GM23248 (cell line): Measurements from ENCODE around the gene TMEM44. TPM values are rescaled to one million over a fixed set of nuclear protein-coding genes. Genes with fewer than 3 reads are reported as not detected.
A peak's percentile ranks its signal among the peaks of the same experiment; 100 is the strongest.

Experiments
- DNase-seq: peaks from one replicate; pipeline ENCODE4 v3.0.0-alpha.2; 2015
- H2AFZ ChIP-seq: fragments of 200-600 bp; sonication (generic); 2 replicates; pipeline ENCODE4 v1.6.1; 2016; ENCODE audit warnings: antibody characterized with exemption
- H3F3A ChIP-seq: fragments of 200-600 bp; sonication (generic); 2 replicates; pipeline ENCODE4 v1.6.1; 2016; ENCODE audit warnings: mild to moderate bottlenecking, antibody characterized with exemption, mixed run types; ENCODE audit not compliant: insufficient read depth
- H3K27ac ChIP-seq: fragments of 200-600 bp; sonication (generic); 2 replicates; pipeline ENCODE4 v1.5.1; 2016; ENCODE audit warnings: mild to moderate bottlenecking
- H3K27me3 ChIP-seq: fragments of 200-600 bp; sonication (generic); replicated peaks from 2 replicates; pipeline ENCODE4 v1.6.1; 2016; ENCODE audit warnings: mild to moderate bottlenecking; ENCODE audit not compliant: insufficient read depth
- H3K36me3 ChIP-seq: fragments of 200-600 bp; sonication (generic); 2 replicates; pipeline ENCODE4 v1.6.1; 2016; ENCODE audit warnings: low read depth, mild to moderate bottlenecking
- H3K4me1 ChIP-seq: fragments of 200-600 bp; sonication (generic); 2 replicates; pipeline ENCODE4 v1.6.1; 2016; ENCODE audit warnings: mild to moderate bottlenecking; ENCODE audit not compliant: insufficient read depth
- H3K4me2 ChIP-seq: fragments of 200-600 bp; sonication (generic); one replicate; pipeline ENCODE4 v1.6.1; 2016; ENCODE audit warnings: mild to moderate bottlenecking; ENCODE audit not compliant: unreplicated experiment
- H3K4me3 ChIP-seq: fragments of 200-600 bp; sonication (generic); 2 replicates; pipeline ENCODE4 v1.5.1; 2016; ENCODE audit warnings: mild to moderate bottlenecking
- H3K79me2 ChIP-seq: fragments of 200-600 bp; sonication (generic); 2 replicates; pipeline ENCODE4 v1.6.1; 2016; ENCODE audit warnings: mild to moderate bottlenecking; ENCODE audit not compliant: insufficient read depth
- H3K9ac ChIP-seq: fragments of 200-600 bp; sonication (generic); 2 replicates; pipeline ENCODE4 v1.6.1; 2016; ENCODE audit warnings: mild to moderate bottlenecking
- H3K9me2 ChIP-seq: fragments of 200-600 bp; sonication (generic); 2 replicates; pipeline ENCODE4 v1.6.1; 2016; ENCODE audit warnings: mixed run types, mild to moderate bottlenecking, moderate library complexity; ENCODE audit not compliant: insufficient read depth
- H3K9me3 ChIP-seq: fragments of 200-600 bp; sonication (generic); one replicate; pipeline ENCODE4 v1.6.1; 2017; ENCODE audit warnings: low read depth
- H4K20me1 ChIP-seq: fragments of 200-600 bp; sonication (generic); 2 replicates; pipeline ENCODE4 v1.6.0; 2016; ENCODE audit not compliant: insufficient read depth
- EZH2 ChIP-seq: fragments of 200-600 bp; sonication (generic); IDR thresholded peaks from 2 replicates; pipeline ENCODE4 v1.6.1; 2018; ENCODE audit warnings: antibody characterized with exemption, mild to moderate bottlenecking; ENCODE audit not compliant: insufficient read depth, poor library complexity, severe bottlenecking
- EZH2phosphoT487 ChIP-seq: fragments of 200-600 bp; sonication (generic); IDR thresholded peaks from 2 replicates; pipeline ENCODE4 v1.6.1; 2018; ENCODE audit warnings: antibody characterized with exemption, moderate library complexity, mild to moderate bottlenecking, low read depth; ENCODE audit not compliant: insufficient read depth
- WGBS, 2 experiments: methylation state at CpG; one replicate each; pipeline ENCODE4 v1.1.6; 2015 to 2017; ENCODE audit warnings: low lambda C conversion rate in 2 of 2, low coverage in 1 of 2; ENCODE audit errors: missing lambda C conversion rate in 2 of 2; 5-methylcytosine and 5-hydroxymethylcytosine counted together
- in situ Hi-C: fragments of 300-500 bp; cut with MboI; formaldehyde crosslinking; loops from 2 replicates; pipeline ENCODE4 v1.15.0; 2020
- polyA plus RNA-seq: library from polyadenylated mRNA; unstranded; fragments of >200 nt; fragmentation: Nextera tagmentation; extraction: Ambion mirVana; gene quantifications from 2 replicates; pipeline ENCODE4 v1.2.1, GENCODE V29; 2016
- total RNA-seq: library from RNA; depleted of rRNA; stranded (reverse); fragments of >200 nt; shearing (Covaris generic); gene quantifications from 2 replicates; pipeline ENCODE4 v1.2.3, GENCODE V29; 2014

The TMEM44 gene
- total and polyA plus RNA-seq, 2 experiments from 2014 or later = 13.1 to 14.6 TPM

DNA sequence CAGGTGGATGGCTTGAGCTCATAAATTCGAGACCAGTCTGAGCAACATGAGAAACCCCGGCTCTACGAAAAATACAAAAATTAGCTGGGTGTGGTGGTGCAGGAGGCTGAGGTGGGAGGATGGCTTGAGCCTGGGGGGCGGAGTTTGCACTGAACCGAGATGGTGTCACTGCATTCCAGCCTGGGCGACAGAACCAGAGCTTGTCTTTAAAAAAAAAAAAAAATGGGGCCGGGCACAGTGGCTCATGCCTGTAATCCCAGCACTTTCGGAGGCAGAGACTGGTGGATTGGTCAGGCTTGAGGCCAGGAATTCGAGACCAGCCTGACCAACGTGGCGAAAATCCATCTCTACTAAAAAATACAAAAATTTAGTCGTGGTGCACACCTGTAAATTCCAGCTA lies 64.0 kb downstream of the TMEM44 start:
- Histone ChIP-seq H3K79me2 (no peaks in the 10 kb centered on the region), H3K27me3 (no peaks in the 10 kb centered on the region), H2AFZ (no peak overlapping the region), H3K27ac (no peak overlapping the region), H3K4me3 (no peak overlapping the region), H4K20me1 (no peaks in the 10 kb centered on the region), H3K4me2 (no peak overlapping the region), H3K4me1 (peaks cover 40% of the 10 kb centered on the region), H3F3A (peaks cover 39% of the 10 kb centered on the region), H3K9ac (no peak overlapping the region), H3K36me3 (no peaks in the 10 kb centered on the region), H3K9me3 (no peaks in the 10 kb centered on the region), H3K9me2 (no peaks in the 10 kb centered on the region)
- 86 to 98% methylated on average over 9 to 11 of the region's 12 CpGs for WGBS, 2 experiments
- in situ Hi-C loops = no loop called here
- DNase-seq = no peak
- no peak for TF ChIP-seq EZH2phosphoT487
- no peak for TF ChIP-seq EZH2

DNA sequence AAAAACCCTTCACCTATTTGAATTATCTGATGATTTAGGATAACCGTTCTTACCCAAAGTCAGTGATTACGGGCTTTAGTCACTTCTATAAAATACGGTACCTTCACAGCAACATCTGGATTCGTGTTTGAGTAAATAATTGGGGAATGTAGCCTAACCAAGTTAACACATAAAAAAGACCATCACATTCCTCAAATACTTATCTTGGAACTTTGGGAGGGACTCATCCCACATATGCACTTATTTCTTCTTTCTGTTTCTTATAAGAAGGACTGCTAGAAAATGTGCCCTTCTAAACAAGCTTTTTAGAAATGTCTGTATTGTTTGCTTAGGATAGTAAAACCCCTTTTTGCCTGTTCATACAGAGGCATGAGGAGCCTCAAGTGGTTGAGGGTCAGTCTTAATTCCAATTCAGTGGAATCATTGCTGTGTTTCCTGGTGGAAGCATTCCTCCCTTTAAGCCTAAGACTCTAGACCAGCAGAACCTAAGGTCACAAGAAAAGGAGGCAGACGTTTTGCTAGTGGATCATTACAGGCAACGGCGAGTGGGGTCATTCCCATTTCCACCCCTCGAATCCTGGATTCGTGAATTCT lies 67.5 kb downstream of the TMEM44 start:
- peak overlapping the region; percentile 13; the same call in 1 of the 2 replicates for H2AFZ ChIP-seq
- H3K9me2 ChIP-seq = no peaks in the 10 kb centered on the region
- peak overlapping the region; percentile 68 for H3K4me2 ChIP-seq
- H3K27me3 ChIP-seq = no peaks in the 10 kb centered on the region
- no peaks in the 10 kb centered on the region for H4K20me1 ChIP-seq
- H3K4me1 ChIP-seq = peaks cover 31% of the 10 kb centered on the region
- peak overlapping the region; percentile 45 for H3K4me3 ChIP-seq
- DNase-seq = peak; percentile 73
- H3K79me2 ChIP-seq = no peaks in the 10 kb centered on the region
- peak overlapping the region; percentile 67 for H3K27ac ChIP-seq
- peak overlapping the region; percentile 43 for H3K9ac ChIP-seq
- H3F3A ChIP-seq = peaks cover 31% of the 10 kb centered on the region
- in situ Hi-C loops = no loop called here
- no peaks in the 10 kb centered on the region for H3K9me3 ChIP-seq
- H3K36me3 ChIP-seq = no peaks in the 10 kb centered on the region
- 51 to 52% methylated on average over 9 of the region's 9 CpGs for WGBS, 2 experiments
- TF ChIP-seq EZH2phosphoT487 (no peak), EZH2 (no peak)

DNA sequence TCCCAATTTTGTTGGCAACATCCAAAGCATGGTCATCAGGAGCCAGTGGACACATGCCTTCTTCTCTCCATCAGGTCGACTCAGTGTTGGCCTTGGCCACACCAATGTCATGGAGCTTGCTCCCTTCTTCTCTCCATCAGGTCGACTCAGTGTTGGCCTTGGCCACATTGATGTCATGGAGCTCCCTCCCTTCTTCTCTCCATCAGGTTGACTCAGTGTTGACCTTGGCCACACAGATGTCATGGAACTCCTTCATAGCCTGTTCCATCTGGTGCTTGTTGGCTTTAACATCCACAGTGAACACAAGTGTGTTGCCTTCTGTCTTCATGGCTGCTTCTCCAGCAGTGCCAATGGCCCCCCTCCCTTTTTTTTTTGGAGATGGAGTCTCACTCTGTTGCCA lies 70.2 kb downstream of the TMEM44 start:
- H3K36me3 ChIP-seq = no peaks in the 10 kb centered on the region
- no peaks in the 10 kb centered on the region for H3K9me3 ChIP-seq
- in situ Hi-C loops = no loop called here
- H3K4me1 ChIP-seq = peaks cover 34% of the 10 kb centered on the region
- H4K20me1 ChIP-seq = no peaks in the 10 kb centered on the region
- no peak for TF ChIP-seq EZH2
- no peak overlapping the region for H2AFZ ChIP-seq
- no peak overlapping the region for H3K4me3 ChIP-seq
- no peaks in the 10 kb centered on the region for H3K27me3 ChIP-seq
- no peak overlapping the region for H3K27ac ChIP-seq
- DNase-seq = no peak
- no peak overlapping the region for H3K9ac ChIP-seq
- peaks cover 36% of the 10 kb centered on the region for H3F3A ChIP-seq
- H3K4me2 ChIP-seq = no peak overlapping the region
- H3K9me2 ChIP-seq = no peaks in the 10 kb centered on the region
- no peaks in the 10 kb centered on the region for H3K79me2 ChIP-seq
- WGBS, 2 experiments = 91 to 93% methylated on average over 2 of the region's 2 CpGs

DNA sequence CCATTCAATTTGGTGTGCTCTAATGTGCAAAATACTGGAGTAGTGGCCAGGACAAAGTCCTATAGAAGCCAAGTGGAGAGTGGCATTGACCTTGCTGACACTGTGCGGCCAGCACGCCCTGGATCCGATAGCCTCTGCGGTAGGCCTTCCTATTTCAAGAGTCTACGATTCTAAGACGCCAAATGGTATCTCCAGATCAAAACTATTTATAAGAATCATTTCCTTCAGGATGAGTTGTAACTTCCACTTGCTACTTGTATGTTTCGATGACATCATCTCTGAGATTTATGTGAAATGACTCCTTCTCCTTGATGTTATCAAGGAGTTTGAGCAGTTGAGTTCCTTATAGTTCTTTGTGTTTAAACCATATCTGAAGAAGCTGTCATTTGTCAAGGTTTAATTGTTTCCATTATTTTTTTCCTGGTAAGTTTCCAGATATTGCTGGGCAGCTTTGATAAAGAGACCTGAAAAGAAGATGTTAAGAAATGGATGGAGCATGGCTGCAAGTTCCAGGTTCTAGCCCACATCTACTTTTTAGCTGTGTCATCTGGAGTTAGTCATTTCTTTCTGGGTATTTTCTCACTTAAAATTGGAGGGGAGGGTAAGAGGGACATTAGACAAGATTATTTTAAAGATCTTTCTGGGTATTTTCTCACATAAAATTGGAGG lies 71.8 kb downstream of the TMEM44 start:
- Histone ChIP-seq H4K20me1 (no peaks in the 10 kb centered on the region), H3K36me3 (no peaks in the 10 kb centered on the region), H2AFZ (no peak overlapping the region), H3K9me3 (no peaks in the 10 kb centered on the region), H3K27ac (peak overlapping the region; percentile 70), H3K4me1 (peaks cover 38% of the 10 kb centered on the region), H3K4me3 (no peak overlapping the region), H3K9ac (peak overlapping the region; percentile 37; the same call in 1 of the 2 replicates), H3K9me2 (no peaks in the 10 kb centered on the region), H3K79me2 (no peaks in the 10 kb centered on the region), H3F3A (peaks cover 35% of the 10 kb centered on the region), H3K27me3 (no peaks in the 10 kb centered on the region), H3K4me2 (peak overlapping the region; percentile 16)
- TF ChIP-seq EZH2phosphoT487 (0 out of 2 replicates have a peak, but pooled peaks have one; percentile 39), EZH2 (no peak)
- WGBS, 2 experiments = 16 to 20% methylated on average over 7 of the region's 7 CpGs
- in situ Hi-C loops = no loop called here
- DNase-seq = peak; percentile 91
